Measurements from ENCODE around the gene HSPA1B. TPM values are rescaled to one million over a fixed set of nuclear protein-coding genes. Genes with fewer than 3 reads are reported as not detected.
"Not testable (repeated sequence)": the region's sequence is repeated elsewhere in the genome, so short reads cannot be mapped to it uniquely, and the experiment has no call there.

HSPA1B gene
- total and polyA plus RNA-seq, 2 donors (not counting 1 experiment from before 2014, with no cell fraction given): 35.5 to 115 TPM

- DNase-seq (ENCODE audit: low read depth in 2 of 2): no peak
- no peak overlapping the region for H3K4me2 ChIP-seq (ENCODE audit: extremely low read depth, insufficient read depth, low read length)
- H3K4me1 ChIP-seq (ENCODE audit: control insufficient read depth, extremely low read depth, insufficient read depth, low read length): peaks cover 4% of the 10 kb centered on the region
- H3K9ac ChIP-seq (ENCODE audit: insufficient read depth, low read length): no peak overlapping the region
- TF ChIP-seq EZH2 (IDR thresholded peaks at IDR 0.05; ENCODE audit: low read length, missing control alignments) (no peak), CTCF (conservative IDR thresholded peaks at IDR 0.05 in 1 of 2, IDR thresholded peaks at IDR 0.05 in 1 of 2; ENCODE audit: low read depth in 1 of 2, low read length in 2 of 2) (no peak)
- no peaks in the 10 kb centered on the region for H4K20me1 ChIP-seq (ENCODE audit: control insufficient read depth, extremely low read depth, insufficient read depth, low read length)
- H3K9me3 ChIP-seq (ENCODE audit: control insufficient read depth, insufficient read depth, low read depth, low read length): no peaks in the 10 kb centered on the region
- peaks cover 3% of the 10 kb centered on the region for H3K36me3 ChIP-seq (ENCODE audit: control insufficient read depth, insufficient read depth, low read length)
- no peaks in the 10 kb centered on the region for H3K27me3 ChIP-seq (ENCODE audit: control insufficient read depth, insufficient read depth, low read length)
- H3K4me3 ChIP-seq (replicated peaks in 1 of 4; ENCODE audit: control extremely low read depth in 1 of 4, insufficient read depth in 1 of 4, low read depth in 3 of 4, low read length in 4 of 4): no peak overlapping the region
- no peak overlapping the region for H3K27ac ChIP-seq (ENCODE audit: insufficient read depth, low read length)
- H2AFZ ChIP-seq (ENCODE audit: low read length): no peak overlapping the region
- peaks cover 6% of the 10 kb centered on the region for H3K79me2 ChIP-seq (ENCODE audit: control insufficient read depth, insufficient read depth, low read length)
Measured at GRCh38 chr6:31864818-31865204, 37.3 kb downstream of the HSPA1B start.

DNA sequence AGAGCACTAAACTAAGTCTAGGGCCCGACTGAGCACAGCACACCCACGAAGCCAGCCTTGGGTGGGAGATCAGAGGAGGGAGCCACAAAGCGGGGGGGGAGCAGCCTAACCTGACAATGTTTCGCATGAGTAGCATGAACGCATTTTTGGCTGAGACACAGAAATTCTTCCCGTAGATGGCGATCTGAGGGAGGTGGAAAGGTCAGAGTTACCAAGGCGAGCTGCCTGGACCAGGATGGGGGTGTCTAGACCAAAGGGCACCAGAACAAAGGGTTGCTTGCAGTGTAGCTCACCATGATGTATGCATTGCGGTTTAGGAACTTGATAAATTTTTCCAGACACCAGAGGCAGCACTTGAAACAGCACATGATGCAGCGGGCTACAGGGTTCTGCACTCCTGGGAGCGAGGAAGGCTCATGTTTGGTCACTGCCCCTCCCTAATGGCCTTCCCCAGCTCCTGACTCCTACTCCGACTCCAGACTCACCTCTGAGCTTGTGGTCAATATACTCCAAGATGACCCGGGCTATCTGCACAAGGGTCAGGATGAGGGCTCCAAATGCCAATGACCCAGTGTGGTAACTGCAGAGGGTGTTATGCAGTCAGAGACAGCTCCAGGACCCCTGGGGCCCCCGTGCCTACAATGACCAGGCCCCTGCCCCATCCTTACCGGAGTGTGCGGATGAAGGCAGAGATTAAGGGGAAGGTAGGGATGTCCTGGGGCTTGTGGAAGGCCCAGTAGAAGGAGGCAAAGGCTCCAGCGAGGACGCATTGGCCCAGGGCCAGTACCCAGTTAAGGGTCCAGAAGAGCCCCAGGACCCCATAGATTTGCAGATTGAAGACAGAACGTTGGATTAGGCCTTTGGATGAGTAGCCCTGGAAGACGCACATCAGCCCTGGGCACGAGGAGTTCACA, 37.9 kb downstream of the HSPA1B start:
- Histone ChIP-seq H3K4me1 (ENCODE audit: control insufficient read depth, extremely low read depth, insufficient read depth, low read length) (peaks cover 4% of the 10 kb centered on the region), H2AFZ (ENCODE audit: low read length) (no peak overlapping the region), H3K4me3 (replicated peaks in 1 of 4; ENCODE audit: control extremely low read depth in 1 of 4, insufficient read depth in 1 of 4, low read depth in 3 of 4, low read length in 4 of 4) (no peak overlapping the region), H3K27me3 (ENCODE audit: control insufficient read depth, insufficient read depth, low read length) (no peaks in the 10 kb centered on the region), H4K20me1 (ENCODE audit: control insufficient read depth, extremely low read depth, insufficient read depth, low read length) (no peaks in the 10 kb centered on the region), H3K9ac (ENCODE audit: insufficient read depth, low read length) (no peak overlapping the region), H3K36me3 (ENCODE audit: control insufficient read depth, insufficient read depth, low read length) (no peaks in the 10 kb centered on the region), H3K4me2 (ENCODE audit: extremely low read depth, insufficient read depth, low read length) (no peak overlapping the region), H3K79me2 (ENCODE audit: control insufficient read depth, insufficient read depth, low read length) (peaks cover 6% of the 10 kb centered on the region), H3K9me3 (ENCODE audit: control insufficient read depth, insufficient read depth, low read depth, low read length) (no peaks in the 10 kb centered on the region), H3K27ac (ENCODE audit: insufficient read depth, low read length) (no peak overlapping the region)
- peak in 1 of 2 donors; percentile 25 for DNase-seq (ENCODE audit: low read depth in 2 of 2)
- TF ChIP-seq CTCF (conservative IDR thresholded peaks at IDR 0.05 in 1 of 2, IDR thresholded peaks at IDR 0.05 in 1 of 2; ENCODE audit: low read depth in 1 of 2, low read length in 2 of 2) (no peak), EZH2 (IDR thresholded peaks at IDR 0.05; ENCODE audit: low read length, missing control alignments) (no peak)

- not testable (repeated sequence) for DNase-seq (ENCODE audit: low read depth in 2 of 2); H3K4me1 ChIP-seq (ENCODE audit: control insufficient read depth, extremely low read depth, insufficient read depth, low read length); H3K9me3 ChIP-seq (ENCODE audit: control insufficient read depth, insufficient read depth, low read depth, low read length); H3K4me2 ChIP-seq (ENCODE audit: extremely low read depth, insufficient read depth, low read length); H4K20me1 ChIP-seq (ENCODE audit: control insufficient read depth, extremely low read depth, insufficient read depth, low read length); H3K4me3 ChIP-seq (replicated peaks in 1 of 4; ENCODE audit: control extremely low read depth in 1 of 4, insufficient read depth in 1 of 4, low read depth in 3 of 4, low read length in 4 of 4); H3K9ac ChIP-seq (ENCODE audit: insufficient read depth, low read length); H3K79me2 ChIP-seq (ENCODE audit: control insufficient read depth, insufficient read depth, low read length); H3K27me3 ChIP-seq (ENCODE audit: control insufficient read depth, insufficient read depth, low read length); H3K36me3 ChIP-seq (ENCODE audit: control insufficient read depth, insufficient read depth, low read length); H3K27ac ChIP-seq (ENCODE audit: insufficient read depth, low read length); H2AFZ ChIP-seq (ENCODE audit: low read length)
Measured at GRCh38 chr6:31868658-31868971, 41.1 kb downstream of the HSPA1B start.

Data from fibroblast of lung (primary cell).